Body of pancreas (tissue), 4 donors: ENCODE data around the gene PGC.

Source experiments
- CTCF ChIP-seq, 7 experiments: fragments of 450-650 bp in 4 of 7; fragments of 200-600 bp in 3 of 7; sonication (generic) in 3 of 7; IDR thresholded peaks; one replicate each; pipeline ENCODE4 v1.5.1; 2016 to 2019; ENCODE audit warnings: antibody characterized with exemption in 7 of 7
- POLR2A ChIP-seq, 3 donors: fragments of 450-650 bp; IDR thresholded peaks; one replicate each; pipeline ENCODE4 v1.6.1; 2016; ENCODE audit warnings: antibody characterized with exemption in 3 of 3, mild to moderate bottlenecking in 2 of 3

- peak in 1 of 7 experiments; percentile 4 for TF ChIP-seq CTCF (IDR thresholded peaks at IDR 0.05)
- TF ChIP-seq POLR2A (IDR thresholded peaks at IDR 0.05), result no peak
These were observed 34.0 kb downstream of the PGC start for GRCh38 chr6:41713159-41713649.
